ENCODE results near the gene UPK1B.
A peak's percentile ranks its signal among the peaks of the same experiment; 100 is the strongest.

Gene UPK1B

DNA sequence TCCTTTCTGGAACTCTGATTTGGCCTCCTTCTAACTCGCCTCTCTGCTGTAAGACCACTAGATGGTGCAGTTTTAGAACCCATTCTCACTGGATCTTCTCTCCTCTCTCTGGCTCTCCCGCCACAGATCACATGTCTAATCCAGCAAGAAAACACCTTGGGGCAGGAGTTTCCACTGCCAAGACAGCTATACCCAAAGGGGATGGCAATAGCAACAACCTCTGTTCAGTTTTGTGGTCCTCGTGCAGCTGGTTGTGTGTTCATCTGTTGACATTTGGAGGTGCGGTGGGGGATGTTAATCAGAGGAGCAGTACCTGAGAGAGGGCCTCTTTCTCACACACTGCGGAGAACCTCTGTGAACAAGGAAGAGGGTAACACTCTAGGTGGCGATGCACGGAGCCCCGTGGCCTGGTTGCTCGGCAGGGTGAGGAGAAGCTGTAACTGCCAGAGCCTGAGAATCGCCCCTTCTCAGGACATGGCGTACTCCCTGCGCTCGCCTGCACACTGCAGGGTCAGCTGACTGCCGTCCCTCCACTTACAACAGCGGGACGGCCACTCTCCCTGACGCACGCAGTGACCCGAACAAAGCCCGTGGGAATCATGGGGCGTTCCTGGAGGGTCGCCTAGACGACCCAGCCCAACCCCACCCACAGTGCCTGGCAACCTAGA is 27.8 kb upstream of the UPK1B start, which contains the start of gene TEX55:
Gene TEX55, plus strand, starts transcription at position 666 of the 668 bp plus-strand sequence. CDS start 25 bp downstream, outside the sequence.
- TF ChIP-seq RAD21 (IDR thresholded peaks at IDR 0.05; ENCODE audit: low read depth) (peak; percentile 62), ZBTB7A (IDR thresholded peaks at IDR 0.05; ENCODE audit: low read depth) (no peak)

DNA sequence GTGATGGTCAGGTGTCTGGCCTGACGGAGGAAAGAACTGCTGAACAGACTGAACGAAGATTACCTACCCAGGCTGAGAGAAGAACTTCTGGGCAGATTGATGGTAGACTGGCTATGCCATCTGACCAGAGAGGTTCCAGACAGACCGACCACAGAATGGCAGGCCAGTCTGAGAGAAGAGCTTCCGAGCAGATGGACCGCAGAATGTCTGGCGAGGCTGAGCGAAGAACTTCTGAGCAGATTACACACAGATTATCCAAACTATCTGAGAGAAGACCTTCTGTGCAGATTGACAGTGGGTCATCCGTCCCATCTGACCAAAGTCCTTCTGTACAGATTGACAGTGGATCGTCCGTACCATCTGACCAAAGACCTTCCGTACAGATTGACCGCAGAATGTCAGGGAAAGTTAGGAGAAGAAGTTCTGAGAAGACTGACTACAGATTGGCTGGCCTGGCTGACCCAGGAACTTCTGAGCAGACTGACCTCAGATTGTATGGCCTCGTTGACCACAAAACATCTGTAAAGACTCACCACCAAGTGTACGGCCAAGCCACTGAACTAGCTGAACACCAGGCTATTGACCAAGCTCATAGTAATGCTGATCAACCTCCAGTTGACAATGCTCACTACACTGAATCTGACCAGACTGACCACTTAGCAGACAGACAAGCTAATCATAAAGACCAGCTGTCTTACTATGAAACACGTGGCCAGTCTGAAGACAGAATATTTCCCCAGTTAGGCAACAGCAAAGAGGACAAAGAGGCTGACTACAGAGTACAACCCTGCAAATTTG is 26.6 kb upstream of the UPK1B start:
- TF ChIP-seq, protein P1, sequence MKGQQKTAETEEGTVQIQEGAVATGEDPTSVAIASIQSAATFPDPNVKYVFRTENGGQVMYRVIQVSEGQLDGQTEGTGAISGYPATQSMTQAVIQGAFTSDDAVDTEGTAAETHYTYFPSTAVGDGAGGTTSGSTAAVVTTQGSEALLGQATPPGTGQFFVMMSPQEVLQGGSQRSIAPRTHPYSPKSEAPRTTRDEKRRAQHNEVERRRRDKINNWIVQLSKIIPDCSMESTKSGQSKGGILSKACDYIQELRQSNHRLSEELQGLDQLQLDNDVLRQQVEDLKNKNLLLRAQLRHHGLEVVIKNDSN (IDR thresholded peaks at IDR 0.05), result no peak
- no peak for TF ChIP-seq NFIC (IDR thresholded peaks at IDR 0.05)
- TF ChIP-seq CEBPB (IDR thresholded peaks at IDR 0.05), result no peak
- TF ChIP-seq, protein P2, sequence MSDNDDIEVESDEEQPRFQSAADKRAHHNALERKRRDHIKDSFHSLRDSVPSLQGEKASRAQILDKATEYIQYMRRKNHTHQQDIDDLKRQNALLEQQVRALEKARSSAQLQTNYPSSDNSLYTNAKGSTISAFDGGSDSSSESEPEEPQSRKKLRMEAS (IDR thresholded peaks at IDR 0.05), result no peak
- no peak for TF ChIP-seq RAD21 (IDR thresholded peaks at IDR 0.05; ENCODE audit: low read depth)
- no peak for TF ChIP-seq EP300 (IDR thresholded peaks at IDR 0.05; ENCODE audit: borderline replicate concordance)
- no peak for TF ChIP-seq YY1 (IDR thresholded peaks at IDR 0.05; ENCODE audit: low read depth)
- TF ChIP-seq FOXM1 (IDR thresholded peaks at IDR 0.05; ENCODE audit: borderline replicate concordance, low read depth), result no peak
- no peak for TF ChIP-seq TCF12 (IDR thresholded peaks at IDR 0.05; ENCODE audit: low read depth)

DNA sequence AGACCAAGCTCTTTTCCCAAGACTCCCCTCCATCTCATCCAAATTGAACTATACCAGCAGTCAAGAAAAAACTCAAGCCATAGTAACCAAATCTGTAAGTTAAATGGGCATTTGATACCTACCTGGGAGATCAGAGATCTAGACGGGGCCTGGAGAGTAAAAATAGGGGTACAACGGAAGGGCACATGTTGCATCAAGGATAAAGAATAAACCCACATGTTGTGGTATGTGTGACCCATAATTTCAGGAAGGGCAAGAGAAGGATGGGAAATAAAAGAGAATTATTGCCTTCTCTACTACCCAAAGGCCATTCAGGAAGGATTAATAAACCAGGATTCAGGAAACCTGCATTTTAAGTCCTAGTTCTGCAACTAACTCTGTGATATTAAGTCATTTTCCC is 25.9 kb upstream of the UPK1B start:
- TF ChIP-seq, protein P1 (IDR thresholded peaks at IDR 0.05), result no peak
- no peak for TF ChIP-seq NFIC (IDR thresholded peaks at IDR 0.05)
- TF ChIP-seq EP300 (IDR thresholded peaks at IDR 0.05; ENCODE audit: borderline replicate concordance), result no peak
- TF ChIP-seq CREB1 (IDR thresholded peaks at IDR 0.05; ENCODE audit: low read depth), result no peak
- no peak for TF ChIP-seq FOXM1 (IDR thresholded peaks at IDR 0.05; ENCODE audit: borderline replicate concordance, low read depth)
- no peak for TF ChIP-seq ZBTB7A (IDR thresholded peaks at IDR 0.05; ENCODE audit: low read depth)
- TF ChIP-seq, protein P2 (IDR thresholded peaks at IDR 0.05), result no peak
- no peak for TF ChIP-seq TEAD4 (IDR thresholded peaks at IDR 0.05)
- no peak for TF ChIP-seq EGR1 (IDR thresholded peaks at IDR 0.05)
- no peak for TF ChIP-seq YY1 (IDR thresholded peaks at IDR 0.05; ENCODE audit: low read depth)
- TF ChIP-seq RAD21 (IDR thresholded peaks at IDR 0.05; ENCODE audit: low read depth), result no peak
- TF ChIP-seq TAF1 (IDR thresholded peaks at IDR 0.05; ENCODE audit: low read depth), result no peak
- TF ChIP-seq TCF12 (IDR thresholded peaks at IDR 0.05; ENCODE audit: low read depth), result no peak
- no peak for TF ChIP-seq CEBPB (IDR thresholded peaks at IDR 0.05)
- TF ChIP-seq, protein P3, sequence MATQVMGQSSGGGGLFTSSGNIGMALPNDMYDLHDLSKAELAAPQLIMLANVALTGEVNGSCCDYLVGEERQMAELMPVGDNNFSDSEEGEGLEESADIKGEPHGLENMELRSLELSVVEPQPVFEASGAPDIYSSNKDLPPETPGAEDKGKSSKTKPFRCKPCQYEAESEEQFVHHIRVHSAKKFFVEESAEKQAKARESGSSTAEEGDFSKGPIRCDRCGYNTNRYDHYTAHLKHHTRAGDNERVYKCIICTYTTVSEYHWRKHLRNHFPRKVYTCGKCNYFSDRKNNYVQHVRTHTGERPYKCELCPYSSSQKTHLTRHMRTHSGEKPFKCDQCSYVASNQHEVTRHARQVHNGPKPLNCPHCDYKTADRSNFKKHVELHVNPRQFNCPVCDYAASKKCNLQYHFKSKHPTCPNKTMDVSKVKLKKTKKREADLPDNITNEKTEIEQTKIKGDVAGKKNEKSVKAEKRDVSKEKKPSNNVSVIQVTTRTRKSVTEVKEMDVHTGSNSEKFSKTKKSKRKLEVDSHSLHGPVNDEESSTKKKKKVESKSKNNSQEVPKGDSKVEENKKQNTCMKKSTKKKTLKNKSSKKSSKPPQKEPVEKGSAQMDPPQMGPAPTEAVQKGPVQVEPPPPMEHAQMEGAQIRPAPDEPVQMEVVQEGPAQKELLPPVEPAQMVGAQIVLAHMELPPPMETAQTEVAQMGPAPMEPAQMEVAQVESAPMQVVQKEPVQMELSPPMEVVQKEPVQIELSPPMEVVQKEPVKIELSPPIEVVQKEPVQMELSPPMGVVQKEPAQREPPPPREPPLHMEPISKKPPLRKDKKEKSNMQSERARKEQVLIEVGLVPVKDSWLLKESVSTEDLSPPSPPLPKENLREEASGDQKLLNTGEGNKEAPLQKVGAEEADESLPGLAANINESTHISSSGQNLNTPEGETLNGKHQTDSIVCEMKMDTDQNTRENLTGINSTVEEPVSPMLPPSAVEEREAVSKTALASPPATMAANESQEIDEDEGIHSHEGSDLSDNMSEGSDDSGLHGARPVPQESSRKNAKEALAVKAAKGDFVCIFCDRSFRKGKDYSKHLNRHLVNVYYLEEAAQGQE (IDR thresholded peaks at IDR 0.05; ENCODE audit: low read depth), result no peak

DNA sequence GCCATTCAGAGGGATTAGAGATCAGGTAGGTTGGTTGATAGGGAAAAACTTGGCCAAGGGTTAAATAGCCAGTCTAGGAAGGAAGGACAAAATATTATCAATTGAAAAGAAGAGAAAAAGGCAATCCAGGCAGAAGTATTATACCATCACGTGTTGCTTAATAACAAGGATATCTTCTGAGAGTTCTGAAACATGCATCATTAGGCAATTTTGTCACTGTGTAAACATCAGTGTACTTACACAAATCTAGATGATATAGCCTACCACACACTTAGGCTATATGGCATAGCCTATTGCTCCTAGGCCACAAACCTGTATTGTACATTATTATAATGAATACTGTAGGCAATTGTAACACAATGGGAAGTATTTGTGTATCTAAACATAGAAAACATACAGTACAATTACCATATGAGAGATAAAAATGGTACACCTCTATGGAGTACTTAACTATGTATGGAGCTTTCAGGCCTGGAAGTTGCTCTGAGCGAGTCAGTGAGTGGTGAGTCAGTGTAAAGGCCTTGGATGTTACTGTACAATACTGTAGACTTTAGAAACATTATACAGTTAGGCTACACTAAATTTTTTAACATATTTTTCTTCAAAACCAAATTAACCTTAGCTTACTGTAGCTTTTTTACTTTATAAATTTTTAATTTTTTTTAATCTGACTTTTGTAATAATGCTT is 24.8 kb upstream of the UPK1B start:
- no peak for TF ChIP-seq TCF12 (IDR thresholded peaks at IDR 0.05; ENCODE audit: low read depth)
- TF ChIP-seq TEAD4 (IDR thresholded peaks at IDR 0.05), result no peak
- no peak for TF ChIP-seq FOXM1 (IDR thresholded peaks at IDR 0.05; ENCODE audit: borderline replicate concordance, low read depth)
- TF ChIP-seq EGR1 (IDR thresholded peaks at IDR 0.05), result no peak
- no peak for TF ChIP-seq TAF1 (IDR thresholded peaks at IDR 0.05; ENCODE audit: low read depth)

DNA sequence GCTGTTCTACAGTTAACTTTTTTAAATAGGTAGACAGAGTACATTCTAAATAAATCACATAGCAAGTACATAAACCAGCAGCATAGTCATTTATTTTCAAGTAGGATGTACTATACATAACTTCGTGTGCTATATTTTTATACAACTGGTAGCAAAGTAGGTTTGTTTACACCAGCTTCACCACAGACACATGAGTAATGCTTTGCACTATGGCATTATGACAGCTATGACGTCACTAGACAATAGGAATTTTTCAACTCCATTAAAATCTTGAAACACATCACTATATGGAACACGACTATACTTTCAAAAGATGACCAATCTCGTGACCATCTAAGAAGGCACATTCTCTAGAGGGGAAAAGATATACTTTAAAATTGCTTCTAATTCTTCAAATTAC is 23.9 kb upstream of the UPK1B start:
- TF ChIP-seq, protein P2 (IDR thresholded peaks at IDR 0.05), result no peak
- no peak for TF ChIP-seq RAD21 (IDR thresholded peaks at IDR 0.05; ENCODE audit: low read depth)
- no peak for TF ChIP-seq ZBTB7A (IDR thresholded peaks at IDR 0.05; ENCODE audit: low read depth)
- TF ChIP-seq EP300 (IDR thresholded peaks at IDR 0.05; ENCODE audit: borderline replicate concordance), result no peak
- no peak for TF ChIP-seq FOXM1 (IDR thresholded peaks at IDR 0.05; ENCODE audit: borderline replicate concordance, low read depth)
- no peak for TF ChIP-seq EGR1 (IDR thresholded peaks at IDR 0.05)
- TF ChIP-seq CREB1 (IDR thresholded peaks at IDR 0.05; ENCODE audit: low read depth), result no peak
- no peak for TF ChIP-seq TEAD4 (IDR thresholded peaks at IDR 0.05)
- TF ChIP-seq YY1 (IDR thresholded peaks at IDR 0.05; ENCODE audit: low read depth), result no peak
- no peak for TF ChIP-seq TCF12 (IDR thresholded peaks at IDR 0.05; ENCODE audit: low read depth)
- TF ChIP-seq, protein P3 (IDR thresholded peaks at IDR 0.05; ENCODE audit: low read depth), result no peak
- TF ChIP-seq CEBPB (IDR thresholded peaks at IDR 0.05), result no peak
- TF ChIP-seq NFIC (IDR thresholded peaks at IDR 0.05), result no peak

All from Ishikawa (cell line).